Ectodermal cell (in vitro differentiated cells): ENCODE measurements around the gene TICRR.

Source experiments
- H3K27ac ChIP-seq: 2 replicates; pipeline ENCODE4 v1.7.0; 2013; ENCODE audit warnings: mild to moderate bottlenecking, low read depth, low read length; ENCODE audit not compliant: insufficient read depth, poor library complexity, severe bottlenecking
- H3K27me3 ChIP-seq: 2 replicates; pipeline ENCODE4 v1.7.0; 2013; ENCODE audit warnings: mild to moderate bottlenecking, low read length; ENCODE audit not compliant: insufficient read depth, control insufficient read depth, poor library complexity, severe bottlenecking
- H3K36me3 ChIP-seq: one replicate; pipeline ENCODE4 v1.7.0; 2013; ENCODE audit warnings: low read length; ENCODE audit not compliant: control insufficient read depth, insufficient read depth
- H3K4me1 ChIP-seq: one replicate; pipeline ENCODE4 v1.7.0; 2013; ENCODE audit warnings: low read length; ENCODE audit not compliant: control insufficient read depth, insufficient read depth
- H3K4me3 ChIP-seq: 2 replicates; pipeline ENCODE4 v1.7.0; 2013; ENCODE audit warnings: low read depth, low read length, control low read depth; ENCODE audit not compliant: insufficient read depth
- H3K9me3 ChIP-seq: 2 replicates; pipeline ENCODE4 v1.7.0; 2013; ENCODE audit warnings: mild to moderate bottlenecking, low read length, moderate library complexity; ENCODE audit not compliant: control insufficient read depth
- WGBS, 2 experiments: methylation state at CpG; one replicate each; pipeline ENCODE4 v1.1.7; 2013; ENCODE audit warnings: missing lambda C conversion rate in 2 of 2; 5-methylcytosine and 5-hydroxymethylcytosine counted together

Gene TICRR

GRCh38 chr15:89627256-89627970 is 52.1 kb downstream of the TICRR start:
- no peaks in the 10 kb centered on the region for H3K4me1 ChIP-seq
- H3K27me3 ChIP-seq, result no peaks in the 10 kb centered on the region
- peaks cover 77% of the 10 kb centered on the region for H3K36me3 ChIP-seq
- no peak overlapping the region for H3K4me3 ChIP-seq
- H3K27ac ChIP-seq, result no peak overlapping the region
- no peaks in the 10 kb centered on the region for H3K9me3 ChIP-seq
- 94 to 95% methylated on average over 8 of the region's 8 CpGs for WGBS, 2 experiments

- Histone ChIP-seq H3K9me3 (no peaks in the 10 kb centered on the region), H3K4me1 (no peaks in the 10 kb centered on the region), H3K27me3 (no peaks in the 10 kb centered on the region), H3K4me3 (no peak overlapping the region), H3K27ac (no peak overlapping the region), H3K36me3 (peaks cover 73% of the 10 kb centered on the region)
- WGBS, 2 experiments, result 96 to 97% methylated on average over 21 of the region's 21 CpGs
Observed at GRCh38 chr15:89628301-89628700, 53.0 kb downstream of the TICRR start.

- 93% methylated on average over 24 to 25 of the region's 30 CpGs for WGBS, 2 experiments
- Histone ChIP-seq H3K9me3 (no peaks in the 10 kb centered on the region), H3K4me3 (no peak overlapping the region), H3K27me3 (no peaks in the 10 kb centered on the region), H3K36me3 (peaks cover 72% of the 10 kb centered on the region), H3K27ac (no peak overlapping the region), H3K4me1 (no peaks in the 10 kb centered on the region)
Observed at GRCh38 chr15:89628806-89629715, 53.8 kb downstream of the TICRR start.

- 92 to 96% methylated on average over 5 of the region's 5 CpGs for WGBS, 2 experiments
- H3K36me3 ChIP-seq, result peaks cover 66% of the 10 kb centered on the region
- no peaks in the 10 kb centered on the region for H3K9me3 ChIP-seq
- H3K4me3 ChIP-seq, result no peak overlapping the region
- H3K4me1 ChIP-seq, result no peaks in the 10 kb centered on the region
- H3K27me3 ChIP-seq, result no peaks in the 10 kb centered on the region
- no peak overlapping the region for H3K27ac ChIP-seq
Observed at GRCh38 chr15:89629829-89630228, 54.6 kb downstream of the TICRR start.

- 92% methylated on average over 14 of the region's 14 CpGs for WGBS, 2 experiments
- H3K36me3 ChIP-seq, result peaks cover 62% of the 10 kb centered on the region
- H3K27ac ChIP-seq, result no peak overlapping the region
- no peak overlapping the region for H3K4me3 ChIP-seq
- no peaks in the 10 kb centered on the region for H3K4me1 ChIP-seq
- no peaks in the 10 kb centered on the region for H3K27me3 ChIP-seq
- no peaks in the 10 kb centered on the region for H3K9me3 ChIP-seq
Observed at GRCh38 chr15:89630260-89630659, 55.0 kb downstream of the TICRR start.

GRCh38 chr15:89630974-89631901 is 56.0 kb downstream of the TICRR start:
- peaks cover 61% of the 10 kb centered on the region for H3K36me3 ChIP-seq
- H3K9me3 ChIP-seq, result no peaks in the 10 kb centered on the region
- H3K27ac ChIP-seq, result no peak overlapping the region
- no peaks in the 10 kb centered on the region for H3K4me1 ChIP-seq
- H3K27me3 ChIP-seq, result no peaks in the 10 kb centered on the region
- H3K4me3 ChIP-seq, result no peak overlapping the region
- 90 to 92% methylated on average over 30 of the region's 30 CpGs for WGBS, 2 experiments

- Histone ChIP-seq H3K27me3 (no peaks in the 10 kb centered on the region), H3K27ac (no peak overlapping the region), H3K4me1 (no peaks in the 10 kb centered on the region), H3K4me3 (no peak overlapping the region), H3K9me3 (no peaks in the 10 kb centered on the region), H3K36me3 (peaks cover 61% of the 10 kb centered on the region)
- WGBS, 2 experiments, result 82 to 88% methylated on average over 10 of the region's 10 CpGs
Observed at GRCh38 chr15:89631902-89632264, 56.6 kb downstream of the TICRR start.

- Histone ChIP-seq H3K27ac (no peak overlapping the region), H3K4me1 (no peaks in the 10 kb centered on the region), H3K9me3 (no peaks in the 10 kb centered on the region), H3K36me3 (peaks cover 52% of the 10 kb centered on the region), H3K4me3 (no peak overlapping the region), H3K27me3 (no peaks in the 10 kb centered on the region)
- 94 to 96% methylated on average over 18 of the region's 18 CpGs for WGBS, 2 experiments
Observed at GRCh38 chr15:89632563-89633430, 57.5 kb downstream of the TICRR start.

GRCh38 chr15:89633585-89633984 is 58.3 kb downstream of the TICRR start:
- H3K9me3 ChIP-seq, result no peaks in the 10 kb centered on the region
- H3K4me3 ChIP-seq, result no peak overlapping the region
- H3K4me1 ChIP-seq, result no peaks in the 10 kb centered on the region
- WGBS, 2 experiments, result 92 to 94% methylated on average over 23 of the region's 23 CpGs
- no peak overlapping the region for H3K27ac ChIP-seq
- peaks cover 44% of the 10 kb centered on the region for H3K36me3 ChIP-seq
- H3K27me3 ChIP-seq, result no peaks in the 10 kb centered on the region
